ENCODE results near the gene TMEM81.

The TMEM81 gene

DNA sequence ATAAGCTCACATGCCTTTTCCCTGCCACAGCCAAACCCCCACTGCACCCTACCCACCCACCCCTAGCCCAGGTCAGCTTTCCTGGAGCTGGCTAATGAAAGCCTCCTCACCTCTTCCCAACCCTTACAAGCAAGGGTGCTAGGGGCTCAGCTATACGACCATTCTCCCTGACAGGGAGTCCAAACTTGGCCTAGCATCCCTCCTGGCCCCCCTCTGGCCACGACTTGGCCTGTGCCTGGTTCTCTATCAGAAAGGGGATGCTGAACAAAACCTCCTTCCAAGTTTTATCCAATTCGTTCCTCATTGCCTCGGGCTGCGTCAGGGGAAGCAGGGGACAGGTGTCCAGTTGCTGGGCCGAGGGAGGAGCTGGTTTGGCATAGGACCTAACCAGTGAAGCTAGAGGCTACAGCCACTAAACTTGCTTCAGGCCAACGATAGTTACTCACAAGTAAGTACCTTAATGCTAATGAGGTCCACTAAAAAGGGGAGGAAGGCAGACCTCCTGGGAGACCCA is 8.6 kb downstream of the TMEM81 start:
- no peak for DNase-seq

- no peak for DNase-seq
Observed at GRCh38 chr1:205074513-205074912, 9.7 kb downstream of the TMEM81 start.

DNA sequence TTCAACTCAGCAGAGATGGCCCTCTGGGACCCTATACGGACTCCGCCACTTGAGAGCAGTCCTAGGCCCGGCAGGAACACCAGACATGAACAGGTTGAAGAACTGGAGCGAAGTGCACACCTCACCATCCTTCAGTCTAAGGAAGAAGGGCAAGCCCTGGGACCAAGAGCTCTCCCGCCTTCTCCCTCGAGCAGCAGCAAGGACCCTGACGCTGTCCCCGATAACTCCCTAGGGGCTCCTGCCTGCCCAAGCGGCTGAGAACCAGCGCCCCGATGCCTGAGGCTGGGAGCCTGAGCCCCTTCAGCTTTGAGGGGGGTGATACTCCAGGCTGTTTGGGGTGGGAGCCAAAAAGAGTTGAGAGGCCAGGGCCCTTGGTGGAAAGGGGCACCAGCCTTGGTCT is 10.2 kb downstream of the TMEM81 start:
- no peak for DNase-seq

DNA sequence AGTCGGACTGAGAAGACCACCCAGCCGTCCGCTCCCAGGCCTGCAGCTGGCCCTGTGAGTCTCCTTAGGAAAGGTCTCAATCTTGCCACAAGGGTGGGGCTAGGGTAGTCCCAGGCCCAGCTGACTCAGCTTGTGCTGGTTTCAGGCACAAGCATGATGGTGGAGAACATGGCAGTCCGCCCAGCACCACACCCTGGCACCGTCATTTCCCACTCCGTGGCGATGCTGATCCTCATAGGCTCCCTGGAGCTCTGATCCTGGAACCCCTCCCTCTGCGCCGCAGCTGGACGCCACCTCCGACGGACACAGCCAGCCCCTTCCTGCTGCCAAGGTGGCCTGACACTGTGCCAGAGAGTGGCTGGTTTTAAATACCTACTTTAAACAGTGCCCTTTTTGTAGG is 10.7 kb downstream of the TMEM81 start:
- no peak for DNase-seq

DNA sequence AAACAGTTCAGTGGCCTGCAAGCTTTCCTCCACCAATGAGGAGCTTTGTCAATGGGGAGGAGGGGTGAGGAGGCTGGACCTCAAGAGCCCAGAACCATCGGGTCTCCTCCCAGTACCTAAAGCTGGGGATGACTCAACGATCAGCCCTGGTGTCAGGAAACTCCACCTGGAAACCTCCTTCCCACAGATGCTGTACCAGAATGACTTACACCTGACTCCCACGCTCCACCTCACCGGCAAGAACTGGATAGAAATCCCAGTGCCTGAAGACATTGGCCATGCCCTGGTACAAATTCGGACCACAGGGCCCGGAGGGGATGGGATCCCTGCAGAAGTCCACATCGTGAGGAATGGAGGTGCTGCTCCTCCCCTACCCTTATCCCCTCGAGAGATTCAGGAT is 11.4 kb downstream of the TMEM81 start:
- DNase-seq = no peak

DNA sequence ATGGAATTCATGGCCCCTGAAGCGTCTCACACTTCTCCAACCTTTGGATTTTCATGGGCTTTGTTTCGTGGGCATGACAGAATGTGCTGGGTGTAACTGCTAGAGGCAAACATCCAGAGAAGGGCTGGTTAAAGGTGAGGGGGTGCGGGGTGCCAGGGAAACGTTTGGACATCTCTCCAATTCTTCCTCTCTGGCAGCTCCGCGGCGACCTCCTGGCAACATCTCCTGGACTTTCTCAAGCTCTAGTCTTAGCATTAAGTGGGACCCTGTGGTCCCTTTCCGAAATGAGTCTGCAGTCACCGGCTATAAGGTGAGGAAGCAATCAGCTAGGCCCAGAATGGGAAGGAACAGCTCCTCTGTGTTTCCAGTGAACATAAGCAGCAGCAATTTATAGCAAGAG is 12.0 kb downstream of the TMEM81 start:
- no peak for DNase-seq

DNA sequence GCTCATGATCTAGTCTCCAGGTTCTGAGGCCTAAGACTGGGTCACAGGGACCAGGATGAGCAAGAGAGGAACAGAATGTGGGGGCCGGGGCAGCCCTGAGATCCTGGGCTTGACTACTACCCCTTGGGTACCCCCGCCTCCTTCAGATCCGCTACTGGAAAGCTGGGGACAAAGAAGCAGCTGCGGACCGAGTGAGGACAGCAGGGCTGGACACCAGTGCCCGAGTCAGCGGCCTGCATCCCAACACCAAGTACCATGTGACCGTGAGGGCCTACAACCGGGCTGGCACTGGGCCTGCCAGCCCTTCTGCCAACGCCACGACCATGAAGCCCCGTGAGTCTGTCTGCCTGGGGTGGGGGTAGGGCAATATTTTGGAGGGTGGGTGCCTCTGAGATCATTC is 12.5 kb downstream of the TMEM81 start:
- no peak for DNase-seq

GRCh38 chr1:205071028-205071409 is 13.2 kb downstream of the TMEM81 start:
- no peak for DNase-seq

GRCh38 chr1:205069371-205070125 is 14.7 kb downstream of the TMEM81 start:
- no peak for DNase-seq

GRCh38 chr1:205068457-205069040 is 15.7 kb downstream of the TMEM81 start:
- DNase-seq = no peak

GRCh38 chr1:205068001-205068400 is 16.3 kb downstream of the TMEM81 start:
- DNase-seq = no peak

DNA sequence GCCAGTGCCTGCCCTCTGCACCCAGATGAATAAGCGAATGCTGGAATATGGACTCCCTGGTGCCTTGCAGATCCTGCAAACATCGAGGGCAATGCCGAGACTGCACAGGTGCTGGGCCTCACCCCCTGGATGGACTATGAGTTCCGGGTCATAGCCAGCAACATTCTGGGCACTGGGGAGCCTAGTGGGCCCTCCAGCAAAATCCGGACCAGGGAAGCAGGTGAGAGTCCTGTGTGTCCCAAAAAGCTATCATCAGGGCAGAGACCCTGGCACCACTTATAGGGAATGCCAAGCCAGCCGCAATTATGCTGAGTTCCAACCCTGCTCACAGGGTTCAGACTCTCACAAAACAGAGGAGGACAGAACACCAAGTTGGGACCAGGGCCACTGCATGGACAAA is 17.2 kb downstream of the TMEM81 start:
- DNase-seq = no peak

- DNase-seq = no peak
Observed at GRCh38 chr1:205066141-205066818, 18.0 kb downstream of the TMEM81 start.

DNA sequence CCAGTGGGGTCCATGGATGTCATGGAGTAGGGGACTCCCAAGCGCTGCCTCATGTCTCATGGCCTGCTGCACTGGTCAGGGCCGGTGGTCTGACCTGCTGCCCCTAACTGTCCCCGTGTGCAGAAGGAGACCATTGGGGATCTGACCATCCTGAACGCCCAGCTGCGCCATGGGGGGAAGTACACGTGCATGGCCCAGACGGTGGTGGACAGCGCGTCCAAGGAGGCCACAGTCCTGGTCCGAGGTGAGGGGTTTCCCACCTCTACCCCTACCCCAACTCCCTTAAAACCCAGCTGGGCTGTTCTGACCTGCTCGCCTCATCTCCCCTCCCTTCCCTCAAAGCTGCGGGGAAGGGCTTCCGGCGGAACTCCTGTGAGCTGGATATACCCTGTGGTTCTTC is 18.6 kb downstream of the TMEM81 start:
- DNase-seq = no peak

GRCh38 chr1:205064741-205065316 is 19.4 kb downstream of the TMEM81 start:
- no peak for DNase-seq

GRCh38 chr1:205064301-205064700 is 20.0 kb downstream of the TMEM81 start:
- DNase-seq = no peak

GRCh38 chr1:205062895-205063294 is 21.4 kb downstream of the TMEM81 start:
- no peak for DNase-seq

GRCh38 chr1:205062319-205062718 is 21.9 kb downstream of the TMEM81 start:
- DNase-seq = no peak

GRCh38 chr1:205061665-205062069 is 22.6 kb downstream of the TMEM81 start:
- peak; percentile 67 for DNase-seq

DNA sequence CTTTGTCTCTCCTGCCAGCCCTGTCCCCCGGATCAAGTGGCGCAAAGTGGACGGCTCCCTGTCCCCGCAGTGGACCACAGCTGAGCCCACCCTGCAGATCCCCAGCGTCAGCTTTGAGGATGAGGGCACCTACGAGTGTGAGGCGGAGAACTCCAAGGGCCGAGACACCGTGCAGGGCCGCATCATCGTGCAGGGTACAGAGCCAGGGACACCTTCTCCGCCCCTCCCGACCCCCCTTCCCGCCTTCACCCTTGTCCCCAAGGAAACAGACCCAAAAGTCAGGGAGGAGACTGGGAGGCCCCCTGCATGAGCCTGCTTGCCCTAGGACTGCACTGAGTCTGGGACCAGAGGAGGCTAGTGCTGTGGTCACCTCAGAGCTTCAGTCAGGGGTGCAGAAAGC is 23.0 kb downstream of the TMEM81 start:
- DNase-seq = no peak

- no peak for DNase-seq
Observed at GRCh38 chr1:205060746-205061145, 23.5 kb downstream of the TMEM81 start.

DNA sequence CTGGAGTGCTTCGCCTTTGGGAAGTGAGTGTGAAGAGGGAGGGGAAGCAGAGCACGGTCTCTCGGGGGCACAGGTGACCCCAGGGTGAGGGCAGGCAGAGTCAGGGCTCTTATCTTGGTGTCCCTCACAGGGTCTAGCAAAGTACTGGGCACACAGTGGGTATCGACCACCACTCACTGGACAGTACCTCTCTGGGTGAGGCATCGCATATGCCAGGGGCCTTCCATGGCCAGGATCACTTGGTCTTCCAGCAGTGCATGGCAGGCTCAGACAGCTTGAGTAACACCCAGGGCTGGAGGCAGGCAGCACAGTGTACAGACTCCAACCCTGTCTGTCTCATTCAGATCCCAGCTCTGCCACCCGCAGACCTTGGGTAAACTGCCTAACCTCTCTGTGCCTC is 24.6 kb downstream of the TMEM81 start:
- no peak for DNase-seq

- no peak for DNase-seq
Observed at GRCh38 chr1:205058853-205059252, 25.4 kb downstream of the TMEM81 start.
